ENCODE results near the gene BTK. TPM values are rescaled to one million over a fixed set of nuclear protein-coding genes. Genes with fewer than 3 reads are reported as not detected.

Gene BTK
- 0.07 TPM in 1 of 2 replicates, not detected in the other for total RNA-seq (2014; rRNA removed; shearing (Covaris generic); ENCODE audit: low replicate concordance)

GRCh38 chrX:101385795-101386541 is at the start of gene BTK:
TSS of gene BTK (minus strand) at chrX:101386191. CDS start at chrX:101375284, 10,907 bp downstream.
- in situ Hi-C loops (cut with HindIII; ENCODE audit: low pct_unique_long_range_greater_than_20kb, low sequenced_read_pairs) = no loop called here

DNA sequence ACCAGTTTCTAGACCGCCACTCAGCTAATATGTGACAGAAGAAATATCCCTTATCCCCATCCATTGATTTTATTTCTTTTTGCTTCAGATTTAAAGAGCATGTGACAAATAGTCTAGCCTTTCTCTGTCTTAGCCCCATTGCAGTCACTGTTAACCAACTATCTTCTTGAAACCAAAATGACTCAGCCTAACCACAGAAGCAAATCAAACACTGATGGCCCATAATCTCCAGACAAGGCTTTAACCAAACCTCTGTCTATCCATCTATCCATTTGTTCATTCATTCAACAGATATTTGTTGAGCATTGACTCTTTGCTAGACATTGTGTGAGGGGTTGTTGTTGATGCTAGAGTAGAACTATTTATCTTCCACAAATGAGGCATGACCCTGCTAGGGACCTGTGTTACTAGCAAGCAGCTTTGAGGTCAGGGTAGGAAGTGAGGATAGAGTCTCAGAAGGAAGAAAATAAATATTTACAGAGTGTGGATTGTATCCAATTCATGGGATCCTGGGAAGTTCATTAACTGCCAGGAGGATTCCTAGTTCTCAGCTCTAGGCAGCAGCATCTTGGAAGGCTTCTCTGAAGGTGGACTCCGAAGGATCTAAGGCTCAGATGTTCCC is 44.6 kb upstream of the BTK start:
- in situ Hi-C loops (cut with HindIII; ENCODE audit: low pct_unique_long_range_greater_than_20kb, low sequenced_read_pairs) = no loop called here
- peak; percentile 42 for DNase-seq (ENCODE audit: low read depth)

More at GRCh38 chrX:101385795-101386541, at the start of gene BTK:
- no peak for DNase-seq (ENCODE audit: low read depth)

DNA sequence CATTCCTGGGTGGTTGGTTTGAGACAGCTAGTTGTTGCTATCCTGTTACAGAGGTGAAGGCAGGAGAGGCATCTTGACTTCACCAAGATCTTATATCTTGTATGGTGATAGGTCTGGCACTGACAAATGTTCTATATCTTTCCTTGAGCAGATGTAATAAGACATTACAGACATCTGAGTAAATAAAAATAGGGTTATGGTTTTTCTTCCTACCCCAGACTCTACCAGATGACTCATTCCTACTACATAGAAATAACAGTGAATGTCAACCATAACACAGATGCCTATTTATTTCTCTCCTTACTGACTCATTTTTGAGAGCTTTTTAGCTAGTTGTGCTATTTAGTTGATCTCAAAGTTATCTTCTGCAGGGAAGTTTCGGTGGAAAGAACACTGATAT is 43.9 kb upstream of the BTK start:
- peak; percentile 19 for DNase-seq (ENCODE audit: low read depth)
- in situ Hi-C loops (cut with HindIII; ENCODE audit: low pct_unique_long_range_greater_than_20kb, low sequenced_read_pairs) = no loop called here

- in situ Hi-C loops (cut with HindIII; ENCODE audit: low pct_unique_long_range_greater_than_20kb, low sequenced_read_pairs) = no loop called here
- no peak for DNase-seq (ENCODE audit: low read depth)
These were observed 42.0 kb upstream of the BTK start for GRCh38 chrX:101427954-101428353.

DNA sequence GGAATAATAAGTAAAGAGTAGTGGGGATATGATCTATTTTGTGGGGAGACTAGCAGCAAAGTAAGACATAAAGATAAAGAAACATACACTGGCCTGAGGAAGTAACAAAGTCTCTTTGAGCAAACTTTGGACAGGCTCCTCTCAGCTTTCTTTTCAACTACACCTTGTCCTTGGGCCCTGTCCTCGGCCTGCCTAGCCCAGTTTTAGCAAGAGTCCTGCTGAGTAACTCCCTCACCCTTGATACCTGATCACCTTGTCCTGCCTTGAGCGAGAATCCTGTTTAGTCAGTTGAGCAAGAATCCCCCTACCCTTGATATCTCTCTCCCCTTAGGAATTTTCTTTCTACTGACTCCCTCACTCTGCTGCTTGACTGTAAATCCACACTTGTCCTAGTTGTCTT is 33.5 kb upstream of the BTK start:
- DNase-seq (ENCODE audit: low read depth) = no peak
- in situ Hi-C loops (cut with HindIII; ENCODE audit: low pct_unique_long_range_greater_than_20kb, low sequenced_read_pairs) = no loop called here

DNA sequence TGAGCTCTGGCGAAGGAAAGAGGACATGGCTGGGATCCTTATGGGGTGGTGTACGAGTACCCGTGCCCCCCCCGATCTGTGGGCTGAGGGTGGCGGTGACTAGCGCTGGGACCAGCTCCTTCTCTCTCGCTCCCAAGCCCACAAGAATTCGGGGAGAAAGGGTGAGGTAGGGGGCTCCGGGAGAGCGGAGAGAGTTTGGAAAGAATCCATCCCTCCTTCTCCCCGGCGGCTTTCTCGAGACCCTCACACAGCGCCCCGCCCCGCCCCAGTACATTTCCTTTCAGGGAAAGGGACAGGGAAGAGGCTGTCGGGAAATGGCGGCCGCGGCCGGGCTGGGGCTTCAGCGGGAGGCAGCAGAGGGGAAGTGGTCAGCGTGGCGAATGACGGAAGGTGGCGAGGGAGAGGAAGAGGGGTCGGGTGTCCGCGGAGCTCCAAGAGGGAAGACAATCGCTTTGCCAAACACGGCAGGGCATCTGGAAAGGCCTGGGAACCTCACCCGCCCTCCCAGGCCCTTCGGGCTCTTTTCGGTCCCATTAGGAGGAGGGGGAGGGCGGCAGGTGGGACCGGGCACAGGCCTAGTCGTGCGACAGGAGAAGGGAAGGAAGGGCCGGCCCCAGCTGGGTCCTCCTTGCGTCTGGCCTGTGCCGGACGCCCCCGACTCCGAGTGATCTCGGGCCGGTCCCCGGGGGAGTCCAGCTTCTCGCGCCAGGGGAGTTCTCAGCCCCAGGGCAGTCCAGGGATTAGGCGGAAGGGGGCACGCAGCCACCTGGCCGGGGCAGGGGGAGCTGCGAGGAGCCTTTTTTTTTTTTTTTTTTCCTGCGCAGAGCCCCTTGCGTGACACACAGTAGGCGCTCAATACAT is 32.2 kb upstream of the BTK start:
- in situ Hi-C loops (cut with HindIII; ENCODE audit: low pct_unique_long_range_greater_than_20kb, low sequenced_read_pairs) = no loop called here

GRCh38 chrX:101417190-101417589 is 31.2 kb upstream of the BTK start:
- in situ Hi-C loops (cut with HindIII; ENCODE audit: low pct_unique_long_range_greater_than_20kb, low sequenced_read_pairs) = no loop called here

More for the DNA sequence above, 32.2 kb upstream of the BTK start:
- no peak for DNase-seq (ENCODE audit: low read depth)

DNA sequence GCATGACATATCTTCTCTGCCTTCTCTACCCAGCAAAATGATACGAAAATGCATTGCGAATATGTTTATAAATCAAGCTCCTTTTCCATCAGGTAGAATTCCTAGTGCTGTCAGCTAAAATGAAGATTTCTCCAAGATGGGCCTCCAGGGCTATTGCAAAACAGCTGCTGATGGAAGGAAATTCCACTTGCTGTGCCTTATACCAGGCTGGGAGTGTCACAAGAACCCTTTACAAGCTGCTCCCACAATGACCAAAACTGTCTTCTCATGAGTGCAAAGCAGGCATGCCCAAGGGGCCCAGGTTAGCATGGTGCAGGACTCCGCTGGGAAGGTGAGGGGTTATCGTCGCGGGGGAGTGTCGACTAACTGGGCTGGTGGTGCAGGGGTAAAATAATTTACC is 30.7 kb upstream of the BTK start:
- no peak for DNase-seq (ENCODE audit: low read depth)
- in situ Hi-C loops (cut with HindIII; ENCODE audit: low pct_unique_long_range_greater_than_20kb, low sequenced_read_pairs) = no loop called here

More at GRCh38 chrX:101417190-101417589, 31.2 kb upstream of the BTK start:
- no peak for DNase-seq (ENCODE audit: low read depth)

- in situ Hi-C loops (cut with HindIII; ENCODE audit: low pct_unique_long_range_greater_than_20kb, low sequenced_read_pairs) = no loop called here
- no peak for DNase-seq (ENCODE audit: low read depth)
These were observed 29.5 kb upstream of the BTK start for GRCh38 chrX:101415180-101416145.

DNA sequence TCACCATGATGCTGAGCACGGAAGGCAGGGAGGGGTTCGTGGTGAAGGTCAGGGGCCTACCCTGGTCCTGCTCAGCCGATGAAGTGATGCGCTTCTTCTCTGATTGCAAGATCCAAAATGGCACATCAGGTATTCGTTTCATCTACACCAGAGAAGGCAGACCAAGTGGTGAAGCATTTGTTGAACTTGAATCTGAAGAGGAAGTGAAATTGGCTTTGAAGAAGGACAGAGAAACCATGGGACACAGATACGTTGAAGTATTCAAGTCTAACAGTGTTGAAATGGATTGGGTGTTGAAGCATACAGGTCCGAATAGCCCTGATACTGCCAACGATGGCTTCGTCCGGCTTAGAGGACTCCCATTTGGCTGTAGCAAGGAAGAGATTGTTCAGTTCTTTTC is 26.0 kb upstream of the BTK start:
- in situ Hi-C loops (cut with HindIII; ENCODE audit: low pct_unique_long_range_greater_than_20kb, low sequenced_read_pairs) = no loop called here
- no peak for DNase-seq (ENCODE audit: low read depth)

- no peak for DNase-seq (ENCODE audit: low read depth)
- in situ Hi-C loops (cut with HindIII; ENCODE audit: low pct_unique_long_range_greater_than_20kb, low sequenced_read_pairs) = no loop called here
These were observed 24.5 kb upstream of the BTK start for GRCh38 chrX:101410461-101410860.

DNA sequence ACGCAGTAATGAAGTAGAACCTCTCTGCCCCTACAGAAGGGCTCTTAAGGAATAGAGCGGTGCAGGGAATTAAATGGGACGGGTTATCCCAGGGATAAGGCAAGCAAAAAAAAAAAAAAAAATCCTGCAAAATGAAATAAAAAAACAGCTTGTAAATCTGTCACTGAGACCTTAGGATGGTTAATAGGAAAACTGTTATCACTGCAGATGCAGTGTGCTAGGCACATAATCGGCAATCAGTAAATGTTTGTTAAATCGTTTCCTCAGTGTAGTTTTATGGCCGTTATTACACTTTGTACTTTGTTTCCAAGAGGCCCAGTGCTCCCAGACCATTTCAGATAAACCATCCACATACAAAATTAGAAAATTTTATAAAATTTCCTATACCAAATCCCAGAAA is 23.1 kb upstream of the BTK start:
- in situ Hi-C loops (cut with HindIII; ENCODE audit: low pct_unique_long_range_greater_than_20kb, low sequenced_read_pairs) = no loop called here
- no peak for DNase-seq (ENCODE audit: low read depth)

DNA sequence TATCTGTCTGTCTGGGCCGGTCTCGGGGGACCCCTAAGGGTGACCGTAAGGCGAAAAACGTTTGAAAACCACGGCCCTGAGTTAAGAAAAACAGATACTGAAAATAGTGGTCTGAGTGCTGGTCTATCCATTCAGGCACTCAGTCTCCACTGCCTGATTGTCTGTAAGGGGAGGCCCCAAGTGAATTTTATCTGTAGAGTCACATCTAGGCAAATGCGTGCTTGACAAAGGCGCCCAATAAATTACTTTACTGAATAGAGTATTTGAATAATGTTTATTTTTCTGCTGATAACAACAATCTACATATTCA is 22.5 kb upstream of the BTK start:
- in situ Hi-C loops (cut with HindIII; ENCODE audit: low pct_unique_long_range_greater_than_20kb, low sequenced_read_pairs) = no loop called here
- no peak for DNase-seq (ENCODE audit: low read depth)

GRCh38 chrX:101407748-101408531 is 21.9 kb upstream of the BTK start, which contains the start of the genes GLA and HNRNPH2:
TSS of gene GLA (minus strand) at chrX:101407925. CDS start at chrX:101407903, 22 bp downstream.
TSS of gene HNRNPH2 (plus strand) at chrX:101408222. CDS start at chrX:101411989, 3,767 bp downstream.
- in situ Hi-C loops (cut with HindIII; ENCODE audit: low pct_unique_long_range_greater_than_20kb, low sequenced_read_pairs) = no loop called here
- peak; percentile 98 for DNase-seq (ENCODE audit: low read depth)

GRCh38 chrX:101407167-101407747 is 21.3 kb upstream of the BTK start:
- in situ Hi-C loops (cut with HindIII; ENCODE audit: low pct_unique_long_range_greater_than_20kb, low sequenced_read_pairs) = no loop called here
- DNase-seq (ENCODE audit: low read depth) = no peak

DNA sequence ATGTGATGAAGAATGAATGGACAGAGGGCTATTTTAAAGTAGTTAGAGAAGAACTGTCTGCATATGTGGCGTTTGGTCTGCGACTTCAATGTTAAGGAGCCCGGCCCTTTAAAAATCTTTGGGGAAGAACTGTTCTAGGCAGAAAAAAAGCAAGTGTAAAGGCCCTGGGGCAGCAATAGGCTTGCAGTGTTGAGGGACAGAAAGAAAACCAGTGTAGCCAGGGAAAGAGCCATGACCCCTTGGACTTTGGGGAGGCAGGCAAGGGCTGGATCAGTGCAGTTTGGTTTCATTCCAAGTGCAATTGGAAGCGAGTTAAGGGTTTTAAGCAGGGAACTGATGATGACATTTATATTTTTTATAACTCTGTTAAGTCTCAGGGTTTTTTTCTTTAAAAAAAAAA is 13.8 kb upstream of the BTK start:
- in situ Hi-C loops (cut with HindIII; ENCODE audit: low pct_unique_long_range_greater_than_20kb, low sequenced_read_pairs) = no loop called here
- DNase-seq (ENCODE audit: low read depth) = no peak

- in situ Hi-C loops (cut with HindIII; ENCODE audit: low pct_unique_long_range_greater_than_20kb, low sequenced_read_pairs) = no loop called here
- no peak for DNase-seq (ENCODE audit: low read depth)
These were observed 12.7 kb upstream of the BTK start for GRCh38 chrX:101398694-101399093.

All from Caki2 (cell line).